GM12878 (cell line): ENCODE data around the gene KCNC2. TPM values are rescaled to one million over a fixed set of nuclear protein-coding genes. Genes with fewer than 3 reads are reported as not detected.

ENCODE experiments used
- ATAC-seq: fragments of 200-7000 bp; cut with Tn5 transposase; 3 replicates; pipeline ENCODE4 v1.9.1; 2020; ENCODE audit warnings: mild to moderate bottlenecking, moderate library complexity
- BruUV-seq: library from RNA; stranded (reverse); fragments of 400-500 nt; replicated peaks from 2 replicates; lab custom pipeline; 2021; lab: Mats Ljungman, UMichigan
- CTCF ChIA-PET: fragments of 300-600 bp; sonication (Branson Sonifier 250); formaldehyde crosslinking; extraction: SDS; loops from one replicate; lab custom pipeline; 2021; ENCODE audit warnings: inconsistent platforms; lab: Yijun Ruan, JAX
- POLR2A ChIA-PET: fragments of 350-600 bp; formaldehyde crosslinking; extraction: SDS; loops from one replicate; lab custom pipeline; 2021; ENCODE audit warnings: inconsistent platforms; lab: Charles Lee
- RAD21 ChIA-PET: fragments of 300-600 bp; sonication (Branson Sonifier 250); formaldehyde crosslinking; loops from one replicate; lab custom pipeline; 2023; ENCODE audit warnings: antibody characterized with exemption; ENCODE audit not compliant: unreplicated experiment; lab: Charles Lee
- SMC1A ChIA-PET: fragments of 300-600 bp; sonication (Branson Sonifier 250); formaldehyde crosslinking; loops from one replicate; lab custom pipeline; 2023; ENCODE audit not compliant: unreplicated experiment, uncharacterized antibody; lab: Charles Lee
- DNase-seq: peaks from one replicate; pipeline ENCODE4 v3.0.0-alpha.2; 2011; ENCODE audit warnings: low read depth, low spot score
- FAIRE-seq: peaks from 3 replicates; lab custom pipeline; 2011; peaks lifted over from hg19 to GRCh38; lab: Jason Lieb, UNC
- H2AFZ ChIP-seq: 2 replicates; pipeline ENCODE4 v1.6.0; 2011; ENCODE audit warnings: low read depth, low read length, control low read depth; ENCODE audit not compliant: control insufficient read depth
- H3K27ac ChIP-seq: 2 replicates; pipeline ENCODE4 v1.5.1; 2011; ENCODE audit warnings: control low read depth; ENCODE audit not compliant: control insufficient read depth, insufficient read depth
- H3K27me3 ChIP-seq, 2 experiments: replicated peaks in 1 of 2; 2 replicates each; pipeline versions ENCODE4 v1.6.0 to v1.6.1; 2011; ENCODE audit warnings: low read length in 1 of 2; ENCODE audit not compliant: control insufficient read depth in 2 of 2, insufficient read depth in 2 of 2
- H3K36me3 ChIP-seq, 2 experiments: 2 replicates each; pipeline ENCODE4 v1.5.1; 2011; ENCODE audit warnings: low read length in 1 of 2; ENCODE audit not compliant: control insufficient read depth in 2 of 2, insufficient read depth in 2 of 2
- H3K4me1 ChIP-seq: 2 replicates; pipeline ENCODE4 v1.6.1; 2011; ENCODE audit warnings: mild to moderate bottlenecking, low read length, moderate library complexity, mixed read lengths; ENCODE audit not compliant: control insufficient read depth, insufficient read depth
- H3K4me2 ChIP-seq: 2 replicates; pipeline ENCODE4 v1.6.0; 2011; ENCODE audit warnings: control low read depth; ENCODE audit not compliant: control insufficient read depth, insufficient read depth
- H3K4me3 ChIP-seq: fragments of 200-600 bp; sonication (generic); 2 replicates; pipeline ENCODE4 v1.5.1; 2016
- H3K79me2 ChIP-seq: 2 replicates; pipeline ENCODE4 v1.6.0; 2011; ENCODE audit warnings: low read length; ENCODE audit not compliant: control insufficient read depth, insufficient read depth
- H3K9ac ChIP-seq: 2 replicates; pipeline ENCODE4 v1.8.0; 2011; ENCODE audit warnings: low read length, control low read depth, mixed read lengths; ENCODE audit not compliant: control insufficient read depth, insufficient read depth
- H3K9me3 ChIP-seq: replicated peaks from 3 replicates; pipeline ENCODE4 v1.5.1; 2011; ENCODE audit warnings: mild to moderate bottlenecking, low read length; ENCODE audit not compliant: control insufficient read depth, insufficient read depth
- H4K20me1 ChIP-seq: 2 replicates; pipeline ENCODE4 v1.6.0; 2011; ENCODE audit not compliant: control insufficient read depth, insufficient read depth
- BMI1 ChIP-seq: fragments of 450-650 bp; IDR thresholded peaks from 2 replicates; pipeline ENCODE4 v1.6.1; 2016; ENCODE audit warnings: mild to moderate bottlenecking, moderate library complexity, borderline replicate concordance
- CHD2 ChIP-seq: IDR thresholded peaks from 2 replicates; pipeline ENCODE4 v1.6.1; 2011; ENCODE audit warnings: low read depth, low read length, improper control_type of control experiment, borderline replicate concordance
- EED ChIP-seq: sonication (generic); IDR thresholded peaks from 2 replicates; pipeline ENCODE4 v1.6.1; 2016; ENCODE audit warnings: antibody characterized with exemption, low read depth
- HCFC1 ChIP-seq: fragments of 150-350 bp; IDR thresholded peaks from 2 replicates; pipeline ENCODE4 v1.6.1; 2014; ENCODE audit warnings: low read length
- IKZF2 ChIP-seq, 2 experiments: fragments of 450-650 bp; IDR thresholded peaks; 2 replicates each; pipeline ENCODE4 v1.6.1; 2017; ENCODE audit warnings: mild to moderate bottlenecking in 2 of 2, moderate library complexity in 2 of 2
- MTA2 ChIP-seq: fragments of 450-650 bp; IDR thresholded peaks from 2 replicates; pipeline ENCODE4 v1.6.1; 2016; ENCODE audit warnings: low read depth, mild to moderate bottlenecking, moderate library complexity
- NFYA ChIP-seq: IDR thresholded peaks from 2 replicates; pipeline ENCODE4 v1.6.1; 2011; ENCODE audit warnings: low read depth, mild to moderate bottlenecking, low read length, improper control_type of control experiment, borderline replicate concordance
- NRF1 ChIP-seq: conservative IDR thresholded peaks from 2 replicates; pipeline ENCODE4 v1.6.1; 2011; ENCODE audit warnings: mild to moderate bottlenecking, low read depth, low read length, improper control_type of control experiment
- RAD51 ChIP-seq: fragments of 450-650 bp; IDR thresholded peaks from 2 replicates; pipeline ENCODE4 v1.6.1; 2016; ENCODE audit warnings: moderate library complexity, mild to moderate bottlenecking, inconsistent platforms
- RB1 ChIP-seq: fragments of 450-650 bp; formaldehyde crosslinking; IDR thresholded peaks from 2 replicates; pipeline ENCODE4 v1.6.1; 2017; ENCODE audit warnings: mild to moderate bottlenecking, borderline replicate concordance
- RUNX3 ChIP-seq: IDR thresholded peaks from 2 replicates; pipeline ENCODE4 v1.6.1; 2012; ENCODE audit warnings: low read length, inconsistent platforms
- SMAD5 ChIP-seq: IDR thresholded peaks from 2 replicates; pipeline ENCODE4 v1.6.1; 2016; ENCODE audit warnings: antibody characterized with exemption, low read depth
- SREBF2 ChIP-seq: IDR thresholded peaks from 2 replicates; pipeline ENCODE4 v1.6.1; 2012; ENCODE audit warnings: mild to moderate bottlenecking, low read length
- TCF3 ChIP-seq: IDR thresholded peaks from 2 replicates; pipeline ENCODE4 v1.6.1; 2012; ENCODE audit warnings: low read depth, mild to moderate bottlenecking, low read length, borderline replicate concordance; ENCODE audit not compliant: insufficient read depth
- ZNF217 ChIP-seq: fragments of 450-650 bp; IDR thresholded peaks from 2 replicates; pipeline ENCODE4 v1.6.1; 2017; ENCODE audit warnings: antibody characterized with exemption, mild to moderate bottlenecking
- ZZZ3 ChIP-seq: IDR thresholded peaks from 2 replicates; pipeline ENCODE4 v1.6.1; 2011; ENCODE audit warnings: low read depth; ENCODE audit not compliant: control insufficient read depth, insufficient read length
- in situ Hi-C: fragments of 300-500 bp; cut with MboI; formaldehyde crosslinking; loops from 9 replicates; pipeline ENCODE4 v1.14.3; 2018; ENCODE audit warnings: mixed read lengths
- intact Hi-C: fragments of 100-400 bp; cut with micrococcal nuclease; formaldehyde crosslinking; loops from one replicate; pipeline ENCODE4 v1.14.2; 2022; ENCODE audit not compliant: unreplicated experiment
- polyA plus RNA-seq, 11 experiments: library from polyadenylated mRNA; depleted of rRNA in 4 of 11; unstranded in 6 of 11; stranded (reverse) in 5 of 11; fragments of >200 nt; fragmentation: Nextera tagmentation in 4 of 11; fragmentation: Illumina TruSeq in 1 of 11; extraction: Ambion mirVana in 4 of 11; extraction: Trizol in 1 of 11; gene quantifications; 1 replicate in 1 of 11; 2 replicates in 10 of 11; pipeline versions ENCODE4 v1.2.1 to v1.2.3, GENCODE V29; 2011 to 2016; ENCODE audit warnings: inconsistent platforms in 2 of 11, missing spikeins in 2 of 11, low read depth in 1 of 11
- total RNA-seq, 4 experiments: library from RNA; depleted of rRNA in 3 of 4; stranded (reverse); fragments of >200 nt in 3 of 4; fragmentation: Illumina TruSeq in 1 of 4; extraction: Trizol in 1 of 4; gene quantifications; 2 replicates each; pipeline versions ENCODE4 v1.2.1 to v1.2.3, GENCODE V29; 2013 to 2021
- TF ChIP-seq, protein P1 (sequence below): fragments of 450-650 bp; IDR thresholded peaks from 2 replicates; pipeline ENCODE4 v1.6.1; 2016; ENCODE audit warnings: mild to moderate bottlenecking
- TF ChIP-seq, protein P2 (sequence below): IDR thresholded peaks from 2 replicates; pipeline ENCODE4 v1.6.1; 2011; ENCODE audit warnings: borderline replicate concordance, low read depth, mild to moderate bottlenecking, moderate library complexity, mixed read lengths, low read length; ENCODE audit not compliant: insufficient read depth; ENCODE audit errors: extremely low read length
- TF ChIP-seq, protein P3 (sequence below): fragments of 450-650 bp; formaldehyde crosslinking; IDR thresholded peaks from 2 replicates; pipeline ENCODE4 v1.5.0; 2022; ENCODE audit warnings: mild to moderate bottlenecking, missing genetic modification characterization

The KCNC2 gene
- total and polyA plus RNA-seq, 10 of the 15 experiments (the other 5 are each of a cell fraction or from before 2014, with no cell fraction given), result 0.03 to 2.3 (median 0.08) TPM; not detected in 7

DNA sequence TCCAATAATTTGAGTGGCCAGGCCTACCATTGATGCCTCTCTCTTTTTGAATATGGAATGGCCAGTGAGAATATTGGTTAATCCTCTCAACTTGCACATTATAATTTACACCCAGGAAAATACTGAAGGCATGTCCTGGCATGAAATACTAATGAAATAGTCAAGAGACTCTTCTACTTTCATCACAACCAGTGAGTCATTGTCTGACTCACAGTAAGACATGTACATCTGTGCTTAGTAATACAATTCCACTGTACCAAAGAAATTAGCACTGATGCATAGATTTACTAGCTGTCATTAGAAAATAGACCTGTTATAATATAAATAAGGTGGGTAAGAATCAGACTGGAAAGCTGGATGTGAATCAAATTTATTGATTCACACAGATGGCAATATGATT is 31.6 kb downstream of the KCNC2 start:
- Histone ChIP-seq H3K36me3 (no peaks in the 10 kb centered on the region), H2AFZ (no peak overlapping the region), H3K4me1 (no peaks in the 10 kb centered on the region), H4K20me1 (no peaks in the 10 kb centered on the region), H3K27ac (no peak overlapping the region), H3K79me2 (no peaks in the 10 kb centered on the region), H3K27me3 (no peaks in the 10 kb centered on the region), H3K9me3 (no peaks in the 10 kb centered on the region), H3K4me3 (no peak overlapping the region), H3K4me2 (no peak overlapping the region), H3K9ac (no peak overlapping the region)
- no TSS peak for BruUV-seq
- SMC1A ChIA-PET, result interaction anchor here (1.2 kb wide), 1 partner anchor 12 kb away, joined by 3 read pairs; no protein-coding TSS in a partner anchor
- CTCF ChIA-PET, result interaction anchor here (0.6 to 1.2 kb wide), 2 partner anchors 14 to 194 kb away, joined by 3 read pairs; no protein-coding TSS in a partner anchor
- TF ChIP-seq RAD51 (no peak), ZZZ3 (no peak), BMI1 (no peak), SREBF2 (no peak), RUNX3 (no peak), NFYA (no peak), IKZF2 (IDR thresholded peaks at IDR 0.05) (no peak), RB1 (no peak), HCFC1 (no peak), CHD2 (no peak), EED (no peak), SMAD5 (no peak), NRF1 (no peak), MTA2 (no peak), TCF3 (no peak), ZNF217 (no peak)
- TF ChIP-seq, protein P1, sequence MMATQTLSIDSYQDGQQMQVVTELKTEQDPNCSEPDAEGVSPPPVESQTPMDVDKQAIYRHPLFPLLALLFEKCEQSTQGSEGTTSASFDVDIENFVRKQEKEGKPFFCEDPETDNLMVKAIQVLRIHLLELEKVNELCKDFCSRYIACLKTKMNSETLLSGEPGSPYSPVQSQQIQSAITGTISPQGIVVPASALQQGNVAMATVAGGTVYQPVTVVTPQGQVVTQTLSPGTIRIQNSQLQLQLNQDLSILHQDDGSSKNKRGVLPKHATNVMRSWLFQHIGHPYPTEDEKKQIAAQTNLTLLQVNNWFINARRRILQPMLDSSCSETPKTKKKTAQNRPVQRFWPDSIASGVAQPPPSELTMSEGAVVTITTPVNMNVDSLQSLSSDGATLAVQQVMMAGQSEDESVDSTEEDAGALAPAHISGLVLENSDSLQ, result no peak
- TF ChIP-seq, protein P2, sequence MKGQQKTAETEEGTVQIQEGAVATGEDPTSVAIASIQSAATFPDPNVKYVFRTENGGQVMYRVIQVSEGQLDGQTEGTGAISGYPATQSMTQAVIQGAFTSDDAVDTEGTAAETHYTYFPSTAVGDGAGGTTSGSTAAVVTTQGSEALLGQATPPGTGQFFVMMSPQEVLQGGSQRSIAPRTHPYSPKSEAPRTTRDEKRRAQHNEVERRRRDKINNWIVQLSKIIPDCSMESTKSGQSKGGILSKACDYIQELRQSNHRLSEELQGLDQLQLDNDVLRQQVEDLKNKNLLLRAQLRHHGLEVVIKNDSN, result no peak
- TF ChIP-seq, protein P3, sequence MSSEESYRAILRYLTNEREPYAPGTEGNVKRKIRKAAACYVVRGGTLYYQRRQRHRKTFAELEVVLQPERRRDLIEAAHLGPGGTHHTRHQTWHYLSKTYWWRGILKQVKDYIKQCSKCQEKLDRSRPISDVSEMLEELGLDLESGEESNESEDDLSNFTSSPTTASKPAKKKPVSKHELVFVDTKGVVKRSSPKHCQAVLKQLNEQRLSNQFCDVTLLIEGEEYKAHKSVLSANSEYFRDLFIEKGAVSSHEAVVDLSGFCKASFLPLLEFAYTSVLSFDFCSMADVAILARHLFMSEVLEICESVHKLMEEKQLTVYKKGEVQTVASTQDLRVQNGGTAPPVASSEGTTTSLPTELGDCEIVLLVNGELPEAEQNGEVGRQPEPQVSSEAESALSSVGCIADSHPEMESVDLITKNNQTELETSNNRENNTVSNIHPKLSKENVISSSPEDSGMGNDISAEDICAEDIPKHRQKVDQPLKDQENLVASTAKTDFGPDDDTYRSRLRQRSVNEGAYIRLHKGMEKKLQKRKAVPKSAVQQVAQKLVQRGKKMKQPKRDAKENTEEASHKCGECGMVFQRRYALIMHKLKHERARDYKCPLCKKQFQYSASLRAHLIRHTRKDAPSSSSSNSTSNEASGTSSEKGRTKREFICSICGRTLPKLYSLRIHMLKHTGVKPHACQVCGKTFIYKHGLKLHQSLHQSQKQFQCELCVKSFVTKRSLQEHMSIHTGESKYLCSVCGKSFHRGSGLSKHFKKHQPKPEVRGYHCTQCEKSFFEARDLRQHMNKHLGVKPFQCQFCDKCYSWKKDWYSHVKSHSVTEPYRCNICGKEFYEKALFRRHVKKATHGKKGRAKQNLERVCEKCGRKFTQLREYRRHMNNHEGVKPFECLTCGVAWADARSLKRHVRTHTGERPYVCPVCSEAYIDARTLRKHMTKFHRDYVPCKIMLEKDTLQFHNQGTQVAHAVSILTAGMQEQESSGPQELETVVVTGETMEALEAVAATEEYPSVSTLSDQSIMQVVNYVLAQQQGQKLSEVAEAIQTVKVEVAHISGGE (CRISPR knock-in tag), result no peak
- ATAC-seq, result peak; percentile 73
- DNase-seq, result no peak
- in situ Hi-C loops, result no loop called here
- intact Hi-C loops, result no loop called here
- no peak for FAIRE-seq
- POLR2A ChIA-PET, result no interaction called here
- RAD21 ChIA-PET, result no interaction called here
